Fibroblast of lung (primary cell): ENCODE data around the gene IFT57.

ENCODE experiments used
- EZH2 ChIP-seq: IDR thresholded peaks from 2 replicates; pipeline ENCODE4 v1.5.1; 2012; ENCODE audit warnings: low read length, control low read depth, mild to moderate bottlenecking; ENCODE audit errors: missing control alignments
- TF ChIP-seq, protein P1 (sequence below), 2 donors: IDR thresholded peaks in 1 of 2; conservative IDR thresholded peaks in 1 of 2; 1 replicate in 1 of 2; 2 replicates in 1 of 2; pipeline ENCODE4 v1.5.1; 2011 to 2012; ENCODE audit warnings: low read length in 2 of 2, control low read depth in 1 of 2, inconsistent platforms in 1 of 2, low read depth in 1 of 2, mild to moderate bottlenecking in 1 of 2

GRCh38 chr3:108125153-108125543 lies 97.1 kb downstream of the IFT57 start:
- TF ChIP-seq EZH2, result no peak
- TF ChIP-seq, protein P1, sequence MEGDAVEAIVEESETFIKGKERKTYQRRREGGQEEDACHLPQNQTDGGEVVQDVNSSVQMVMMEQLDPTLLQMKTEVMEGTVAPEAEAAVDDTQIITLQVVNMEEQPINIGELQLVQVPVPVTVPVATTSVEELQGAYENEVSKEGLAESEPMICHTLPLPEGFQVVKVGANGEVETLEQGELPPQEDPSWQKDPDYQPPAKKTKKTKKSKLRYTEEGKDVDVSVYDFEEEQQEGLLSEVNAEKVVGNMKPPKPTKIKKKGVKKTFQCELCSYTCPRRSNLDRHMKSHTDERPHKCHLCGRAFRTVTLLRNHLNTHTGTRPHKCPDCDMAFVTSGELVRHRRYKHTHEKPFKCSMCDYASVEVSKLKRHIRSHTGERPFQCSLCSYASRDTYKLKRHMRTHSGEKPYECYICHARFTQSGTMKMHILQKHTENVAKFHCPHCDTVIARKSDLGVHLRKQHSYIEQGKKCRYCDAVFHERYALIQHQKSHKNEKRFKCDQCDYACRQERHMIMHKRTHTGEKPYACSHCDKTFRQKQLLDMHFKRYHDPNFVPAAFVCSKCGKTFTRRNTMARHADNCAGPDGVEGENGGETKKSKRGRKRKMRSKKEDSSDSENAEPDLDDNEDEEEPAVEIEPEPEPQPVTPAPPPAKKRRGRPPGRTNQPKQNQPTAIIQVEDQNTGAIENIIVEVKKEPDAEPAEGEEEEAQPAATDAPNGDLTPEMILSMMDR (conservative IDR thresholded peaks at IDR 0.05 in 1 of 2, IDR thresholded peaks at IDR 0.05 in 1 of 2; ENCODE audit: low read depth in 1 of 2, low read length in 2 of 2), result no peak
